Trophoblast cell (in vitro differentiated cells and primary cell): ENCODE measurements around the gene IRS1.

Experiments
- DNase-seq, 2 donors: peaks; one replicate each; pipeline ENCODE4 v3.0.0-alpha.2; 2016
- H2AFZ ChIP-seq: 2 replicates; pipeline ENCODE4 v1.6.1; 2013; ENCODE audit warnings: low read length, moderate library complexity, mild to moderate bottlenecking; ENCODE audit not compliant: insufficient read depth, poor library complexity
- H2AK5ac ChIP-seq: 2 replicates; pipeline ENCODE4 v1.6.1; 2013; ENCODE audit warnings: mild to moderate bottlenecking, low read length
- H2BK120ac ChIP-seq: 2 replicates; pipeline ENCODE4 v1.6.1; 2013; ENCODE audit warnings: low read length, mild to moderate bottlenecking, moderate library complexity; ENCODE audit not compliant: insufficient read depth, poor library complexity
- H2BK12ac ChIP-seq: 2 replicates; pipeline ENCODE4 v1.6.1; 2013; ENCODE audit warnings: mild to moderate bottlenecking, low read length, moderate library complexity
- H2BK5ac ChIP-seq: 2 replicates; pipeline ENCODE4 v1.6.1; 2013; ENCODE audit warnings: low read length, low read depth, moderate library complexity, mild to moderate bottlenecking; ENCODE audit not compliant: poor library complexity
- H3K14ac ChIP-seq: 2 replicates; pipeline ENCODE4 v1.6.1; 2013; ENCODE audit warnings: mild to moderate bottlenecking, low read length
- H3K18ac ChIP-seq: 2 replicates; pipeline ENCODE4 v1.6.1; 2013; ENCODE audit warnings: mild to moderate bottlenecking, low read length
- H3K23ac ChIP-seq: 2 replicates; pipeline ENCODE4 v1.6.1; 2013; ENCODE audit warnings: low read length
- H3K27ac ChIP-seq: 2 replicates; pipeline ENCODE4 v1.5.1; 2013; ENCODE audit warnings: low read depth, mild to moderate bottlenecking, inconsistent platforms, low read length, moderate library complexity
- H3K27me3 ChIP-seq: 2 replicates; pipeline ENCODE4 v1.6.1; 2013; ENCODE audit warnings: inconsistent platforms, mild to moderate bottlenecking, low read length, moderate library complexity; ENCODE audit not compliant: insufficient read depth
- H3K36me3 ChIP-seq, 2 experiments: 1 replicate in 1 of 2; 2 replicates in 1 of 2; pipeline ENCODE4 v1.6.1; 2013; ENCODE audit warnings: low read length in 2 of 2, mild to moderate bottlenecking in 2 of 2, moderate library complexity in 1 of 2; ENCODE audit not compliant: insufficient read depth in 2 of 2, control insufficient read depth in 1 of 2
- H3K4ac ChIP-seq: 2 replicates; pipeline ENCODE4 v1.6.1; 2013; ENCODE audit warnings: low read depth, mild to moderate bottlenecking, low read length, moderate library complexity
- H3K4me1 ChIP-seq, 2 experiments: 1 replicate in 1 of 2; 2 replicates in 1 of 2; pipeline ENCODE4 v1.6.1; 2013; ENCODE audit warnings: low read length in 2 of 2, mild to moderate bottlenecking in 2 of 2, moderate library complexity in 1 of 2; ENCODE audit not compliant: insufficient read depth in 2 of 2, control insufficient read depth in 1 of 2
- H3K4me2 ChIP-seq: 2 replicates; pipeline ENCODE4 v1.6.1; 2013; ENCODE audit warnings: inconsistent platforms, mild to moderate bottlenecking, low read length, moderate library complexity
- H3K4me3 ChIP-seq: 2 replicates; pipeline ENCODE4 v1.5.1; 2013; ENCODE audit warnings: mild to moderate bottlenecking, low read depth, low read length, inconsistent platforms
- H3K79me1 ChIP-seq: one replicate; pipeline ENCODE4 v1.6.1; 2013; ENCODE audit warnings: low read length
- H3K79me2 ChIP-seq: 2 replicates; pipeline ENCODE4 v1.6.1; 2013; ENCODE audit warnings: low read length, mild to moderate bottlenecking; ENCODE audit not compliant: control insufficient read depth, insufficient read depth, poor library complexity
- H3K9ac ChIP-seq: 2 replicates; pipeline ENCODE4 v1.6.1; 2013; ENCODE audit warnings: mild to moderate bottlenecking, low read length
- H3K9me3 ChIP-seq: 2 replicates; pipeline ENCODE4 v1.6.1; 2013; ENCODE audit warnings: low read depth, mild to moderate bottlenecking, control low read depth, inconsistent platforms, low read length; ENCODE audit not compliant: insufficient read depth
- H4K12ac ChIP-seq: 2 replicates; pipeline ENCODE4 v1.6.1; 2013; ENCODE audit warnings: low read depth, mild to moderate bottlenecking, low read length, moderate library complexity
- H4K8ac ChIP-seq: 2 replicates; pipeline ENCODE4 v1.6.1; 2013; ENCODE audit warnings: low read depth, mild to moderate bottlenecking, low read length, moderate library complexity
- H4K91ac ChIP-seq: one replicate; pipeline ENCODE4 v1.6.1; 2013; ENCODE audit warnings: low read depth, mild to moderate bottlenecking, low read length, moderate library complexity
- WGBS: extraction: QIAGEN DNeasy Blood & Tissue Kit; methylation state at CpG from one replicate; pipeline ENCODE4 v1.1.7; 2013; ENCODE audit warnings: missing lambda C conversion rate; ENCODE audit not compliant: insufficient read length, insufficient coverage; ENCODE audit errors: extremely low coverage; 5-methylcytosine and 5-hydroxymethylcytosine counted together

Gene IRS1

GRCh38 chr2:226782092-226782713 is 17.4 kb downstream of the IRS1 start:
- H3K4me3 ChIP-seq, result no peak overlapping the region
- no peak overlapping the region for H3K9ac ChIP-seq
- no peak overlapping the region for H3K18ac ChIP-seq
- no peaks in the 10 kb centered on the region for H3K27me3 ChIP-seq
- H4K12ac ChIP-seq, result no peak overlapping the region
- no peak overlapping the region for H3K27ac ChIP-seq
- H3K9me3 ChIP-seq, result peaks cover 2% of the 10 kb centered on the region
- no peak overlapping the region for H3K4ac ChIP-seq
- H2BK120ac ChIP-seq, result no peak overlapping the region
- peaks cover 0 to 2% of the 10 kb centered on the region in 2 experiments for H3K36me3 ChIP-seq
- H3K23ac ChIP-seq, result no peak overlapping the region
- no peak overlapping the region for H2AFZ ChIP-seq
- H3K4me2 ChIP-seq, result no peak overlapping the region
- no peak overlapping the region for H2BK5ac ChIP-seq
- H3K79me1 ChIP-seq, result peaks cover 2% of the 10 kb centered on the region
- no peak overlapping the region for H2BK12ac ChIP-seq
- H3K4me1 ChIP-seq, result peaks cover 2 to 4% of the 10 kb centered on the region in 2 experiments
- H4K91ac ChIP-seq, result no peak overlapping the region
- H3K14ac ChIP-seq, result no peak overlapping the region
- H3K79me2 ChIP-seq, result no peaks in the 10 kb centered on the region
- H4K8ac ChIP-seq, result no peak overlapping the region
- no peak overlapping the region for H2AK5ac ChIP-seq
- no CpG with 5 or more reads among the region's 5 CpGs for WGBS
- no peak for DNase-seq

- no peak overlapping the region for H2AFZ ChIP-seq
- H3K27me3 ChIP-seq, result no peaks in the 10 kb centered on the region
- no peaks in the 10 kb centered on the region for H3K79me2 ChIP-seq
- H3K36me3 ChIP-seq, result peaks cover 2 to 3% of the 10 kb centered on the region in 2 experiments
- no peak overlapping the region for H3K4me2 ChIP-seq
- DNase-seq, result no peak
- H3K9ac ChIP-seq, result no peak overlapping the region
- no peak overlapping the region for H3K27ac ChIP-seq
- H2BK5ac ChIP-seq, result no peak overlapping the region
- H3K18ac ChIP-seq, result no peak overlapping the region
- no peak overlapping the region for H2AK5ac ChIP-seq
- H3K14ac ChIP-seq, result no peak overlapping the region
- peaks cover 2 to 4% of the 10 kb centered on the region in 2 experiments for H3K4me1 ChIP-seq
- H3K4me3 ChIP-seq, result no peak overlapping the region
- H3K79me1 ChIP-seq, result peaks cover 2% of the 10 kb centered on the region
- no peak overlapping the region for H2BK120ac ChIP-seq
- H3K23ac ChIP-seq, result no peak overlapping the region
- no CpG with 5 or more reads among the region's 1 CpG for WGBS
- H2BK12ac ChIP-seq, result no peak overlapping the region
- no peak overlapping the region for H4K91ac ChIP-seq
- H3K4ac ChIP-seq, result no peak overlapping the region
- H4K8ac ChIP-seq, result no peak overlapping the region
- H4K12ac ChIP-seq, result no peak overlapping the region
- H3K9me3 ChIP-seq, result peaks cover 3% of the 10 kb centered on the region
Observed at GRCh38 chr2:226780431-226780830, 19.2 kb downstream of the IRS1 start.

DNA sequence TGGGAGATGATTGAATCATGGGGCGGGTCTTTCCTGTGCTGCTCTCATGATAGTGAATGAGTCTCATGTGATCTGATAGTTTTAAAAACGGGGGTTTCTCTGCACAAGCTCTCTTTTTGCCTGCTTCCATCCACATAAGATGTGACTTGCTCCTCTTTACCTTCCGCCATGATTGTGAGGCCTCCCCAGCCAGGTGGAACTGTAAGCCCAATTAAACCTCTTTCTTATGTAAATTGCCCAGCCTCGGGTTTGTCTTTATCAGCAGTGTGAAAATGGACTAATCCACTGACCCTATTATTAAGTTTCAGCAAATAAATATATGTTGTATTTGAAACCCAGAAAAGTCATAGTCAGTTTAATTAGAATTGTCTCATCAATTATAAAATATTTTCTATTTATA is 22.0 kb downstream of the IRS1 start:
- Histone ChIP-seq H3K9ac (no peak overlapping the region), H2AFZ (no peak overlapping the region), H3K18ac (no peak overlapping the region), H4K91ac (no peak overlapping the region), H3K27ac (no peak overlapping the region), H2BK120ac (no peak overlapping the region), H3K4me3 (no peak overlapping the region), H3K9me3 (peaks cover 1% of the 10 kb centered on the region), H2BK12ac (no peak overlapping the region), H2BK5ac (no peak overlapping the region), H3K14ac (no peak overlapping the region), H3K23ac (no peak overlapping the region), H4K8ac (no peak overlapping the region), H2AK5ac (no peak overlapping the region), H3K36me3 (peaks cover 3 to 4% of the 10 kb centered on the region in 2 experiments), H3K79me1 (peaks cover 2% of the 10 kb centered on the region), H3K27me3 (no peaks in the 10 kb centered on the region), H3K4me1 (peaks cover 4% of the 10 kb centered on the region in 2 experiments), H3K4me2 (no peak overlapping the region), H4K12ac (no peak overlapping the region), H3K4ac (no peak overlapping the region), H3K79me2 (no peaks in the 10 kb centered on the region)
- no peak for DNase-seq
- no CpG with 5 or more reads among the region's 4 CpGs for WGBS

DNA sequence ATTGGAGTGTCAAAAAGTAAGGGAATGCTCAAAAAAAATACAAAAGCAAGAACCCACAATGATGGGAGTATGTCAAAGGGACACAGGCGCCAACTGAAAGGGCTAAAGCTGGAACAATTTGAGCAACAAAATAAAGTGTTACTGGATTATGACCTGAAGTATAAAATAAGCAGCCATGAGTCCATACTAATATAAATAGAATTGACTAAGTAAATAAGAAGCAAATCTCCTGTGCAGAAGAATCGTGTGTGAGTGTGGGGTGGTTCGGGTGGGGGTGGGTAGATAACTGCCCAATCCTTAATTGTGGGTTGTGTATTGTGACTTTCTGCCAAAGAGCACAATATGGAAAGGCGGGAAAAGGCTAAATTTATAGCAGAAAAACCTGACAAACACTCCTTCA is 23.5 kb downstream of the IRS1 start:
- H2BK5ac ChIP-seq, result no peak overlapping the region
- H2AK5ac ChIP-seq, result no peak overlapping the region
- H2AFZ ChIP-seq, result no peak overlapping the region
- H3K4ac ChIP-seq, result no peak overlapping the region
- H4K8ac ChIP-seq, result no peak overlapping the region
- H3K4me2 ChIP-seq, result no peak overlapping the region
- H3K27ac ChIP-seq, result no peak overlapping the region
- H3K27me3 ChIP-seq, result no peaks in the 10 kb centered on the region
- H3K79me1 ChIP-seq, result no peaks in the 10 kb centered on the region
- H3K79me2 ChIP-seq, result no peaks in the 10 kb centered on the region
- no peak for DNase-seq
- no peak overlapping the region for H2BK120ac ChIP-seq
- no peak overlapping the region for H3K23ac ChIP-seq
- H3K4me1 ChIP-seq, result peaks cover 0 to 2% of the 10 kb centered on the region in 2 experiments
- H4K91ac ChIP-seq, result no peak overlapping the region
- no peak overlapping the region for H3K14ac ChIP-seq
- no peak overlapping the region for H3K9ac ChIP-seq
- H3K36me3 ChIP-seq, result peaks cover 4% of the 10 kb centered on the region in 2 experiments
- H2BK12ac ChIP-seq, result no peak overlapping the region
- H3K4me3 ChIP-seq, result no peak overlapping the region
- peaks cover 1% of the 10 kb centered on the region for H3K9me3 ChIP-seq
- no peak overlapping the region for H3K18ac ChIP-seq
- H4K12ac ChIP-seq, result no peak overlapping the region
- no CpG with 5 or more reads among the region's 4 CpGs for WGBS
